Activated CD4-positive, alpha-beta T cell treated with anti-CD3 and anti-CD28 coated beads, Interleukin-2, amount 50 U/mL, for 24 hours (primary cell): Measurements from ENCODE around the gene ADGRB3.
"Not testable (repeated sequence)": the region's sequence is repeated elsewhere in the genome, so short reads cannot be mapped to it uniquely, and the experiment has no call there.

Experiments used
- DNase-seq, 2 donors: peaks; one replicate each; pipeline ENCODE4 v3.0.0-alpha.2; 2020; ENCODE audit warnings: low read depth in 1 of 2, low spot score in 1 of 2

ADGRB3 gene

GRCh38 chr6:68649669-68650068 lies 14.6 kb downstream of the ADGRB3 start:
- no peak for DNase-seq

- DNase-seq = no peak
These were observed 15.1 kb downstream of the ADGRB3 start for GRCh38 chr6:68650142-68650541.

- no peak for DNase-seq
These were observed 16.2 kb downstream of the ADGRB3 start for GRCh38 chr6:68651011-68651985.

- DNase-seq = no peak
These were observed 17.0 kb downstream of the ADGRB3 start for GRCh38 chr6:68652117-68652536.

GRCh38 chr6:68653074-68653705 lies 18.1 kb downstream of the ADGRB3 start:
- no peak for DNase-seq

- DNase-seq = no peak
These were observed 18.6 kb downstream of the ADGRB3 start for GRCh38 chr6:68653706-68654089.

GRCh38 chr6:68654134-68654533 lies 19.1 kb downstream of the ADGRB3 start:
- no peak for DNase-seq

- DNase-seq = no peak
These were observed 19.9 kb downstream of the ADGRB3 start for GRCh38 chr6:68655028-68655427.

- DNase-seq = no peak
These were observed 22.5 kb downstream of the ADGRB3 start for GRCh38 chr6:68657374-68658139.

GRCh38 chr6:68658338-68658737 lies 23.3 kb downstream of the ADGRB3 start:
- no peak for DNase-seq

- no peak for DNase-seq
These were observed 38.2 kb downstream of the ADGRB3 start for GRCh38 chr6:68673255-68673654.

- no peak for DNase-seq
These were observed 40.5 kb downstream of the ADGRB3 start for GRCh38 chr6:68675548-68675947.

- DNase-seq = not testable (repeated sequence)
These were observed 41.0 kb downstream of the ADGRB3 start for GRCh38 chr6:68676094-68676493.

GRCh38 chr6:68677058-68677457 lies 42.0 kb downstream of the ADGRB3 start:
- DNase-seq = no peak

- DNase-seq = no peak
These were observed 44.3 kb downstream of the ADGRB3 start for GRCh38 chr6:68679399-68679798.

- no peak for DNase-seq
These were observed 45.2 kb downstream of the ADGRB3 start for GRCh38 chr6:68680264-68680663.

- DNase-seq = no peak
These were observed 54.8 kb downstream of the ADGRB3 start for GRCh38 chr6:68689910-68690309.

GRCh38 chr6:68691120-68691519 lies 56.0 kb downstream of the ADGRB3 start:
- DNase-seq = no peak

- DNase-seq = no peak
These were observed 58.2 kb downstream of the ADGRB3 start for GRCh38 chr6:68693271-68693670.

- DNase-seq = no peak
These were observed 60.3 kb downstream of the ADGRB3 start for GRCh38 chr6:68695403-68695802.

GRCh38 chr6:68695838-68696237 lies 60.8 kb downstream of the ADGRB3 start:
- no peak for DNase-seq

GRCh38 chr6:68697394-68697793 lies 62.3 kb downstream of the ADGRB3 start:
- DNase-seq = no peak
